Measurements from ENCODE around the gene SP3. TPM values are rescaled to one million over a fixed set of nuclear protein-coding genes. Genes with fewer than 3 reads are reported as not detected.

SP3 gene
- total and polyA plus RNA-seq, 10 donors: 17.4 to 140 (median 99.0) TPM

- H3K4me3 ChIP-seq: no peak overlapping the region
- H3K4me1 ChIP-seq: peaks cover 51 to 100% (median 91%) of the 10 kb centered on the region in 6 donors
- intact Hi-C loops (cut with DNase I; ENCODE audit: low total_unique reads): no loop called here
- no peak for DNase-seq
- peak overlapping the region in 4 of 8 donors; percentile 29 to 71 (median 51) for H3K27ac ChIP-seq
- TF ChIP-seq POLR2AphosphoS5 (IDR thresholded peaks at IDR 0.05): no peak
- no peaks in the 10 kb centered on the region for H3K27me3 ChIP-seq (replicated peaks in 1 of 7)
- 73 to 91% (median 83%) methylated on average over 5 of the region's 5 CpGs for WGBS, 5 donors
- no peaks in the 10 kb centered on the region for H3K9me3 ChIP-seq
- peaks cover 0 to 5% (median 0%) of the 10 kb centered on the region in 6 donors for H3K36me3 ChIP-seq
Observed at GRCh38 chr2:173940208-173941020, 24.8 kb downstream of the SP3 start.

DNA sequence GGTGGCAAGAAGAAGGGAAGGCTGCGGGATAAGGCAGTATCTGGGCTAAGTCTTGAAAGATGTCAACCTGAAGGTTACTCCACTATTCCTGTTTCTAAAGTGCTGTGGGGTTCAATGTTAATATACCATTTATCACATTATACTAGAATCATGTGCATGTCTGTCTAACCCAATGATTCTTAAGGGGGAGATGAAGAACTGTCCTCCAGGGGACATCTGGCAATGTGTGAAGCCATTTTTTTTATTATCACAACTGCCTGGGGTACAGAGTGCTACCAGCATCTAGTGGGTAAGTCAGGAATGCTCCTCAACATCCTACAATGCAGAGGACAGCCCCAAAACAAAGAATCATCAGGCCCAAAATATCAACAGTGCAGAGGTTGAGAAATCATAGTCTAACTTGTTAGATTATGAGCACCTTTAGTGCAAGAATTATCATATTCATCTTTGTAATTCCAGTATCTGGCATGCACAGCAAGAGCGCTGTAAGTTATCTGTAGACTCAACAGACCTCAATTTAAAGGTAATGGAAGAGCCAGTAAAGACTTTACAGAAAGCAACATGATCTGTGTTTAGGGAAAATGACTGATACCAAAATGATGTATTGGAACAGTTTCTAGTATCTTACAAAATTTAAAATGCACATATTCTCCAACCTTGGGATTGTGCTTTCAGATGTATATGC lies 26.3 kb downstream of the SP3 start:
- H3K36me3 ChIP-seq: peaks cover 0 to 4% (median 0%) of the 10 kb centered on the region in 6 donors
- no peak overlapping the region for H3K4me3 ChIP-seq
- WGBS, 5 donors: 93 to 98% (median 97%) methylated on average over 2 of the region's 2 CpGs
- peaks cover 59 to 100% (median 96%) of the 10 kb centered on the region in 6 donors for H3K4me1 ChIP-seq
- no peak for DNase-seq
- no peaks in the 10 kb centered on the region for H3K9me3 ChIP-seq
- H3K27me3 ChIP-seq (replicated peaks in 1 of 7): no peaks in the 10 kb centered on the region
- intact Hi-C loops (cut with DNase I; ENCODE audit: low total_unique reads): no loop called here
- no peak for TF ChIP-seq POLR2AphosphoS5 (IDR thresholded peaks at IDR 0.05)
- TF ChIP-seq, protein P1, sequence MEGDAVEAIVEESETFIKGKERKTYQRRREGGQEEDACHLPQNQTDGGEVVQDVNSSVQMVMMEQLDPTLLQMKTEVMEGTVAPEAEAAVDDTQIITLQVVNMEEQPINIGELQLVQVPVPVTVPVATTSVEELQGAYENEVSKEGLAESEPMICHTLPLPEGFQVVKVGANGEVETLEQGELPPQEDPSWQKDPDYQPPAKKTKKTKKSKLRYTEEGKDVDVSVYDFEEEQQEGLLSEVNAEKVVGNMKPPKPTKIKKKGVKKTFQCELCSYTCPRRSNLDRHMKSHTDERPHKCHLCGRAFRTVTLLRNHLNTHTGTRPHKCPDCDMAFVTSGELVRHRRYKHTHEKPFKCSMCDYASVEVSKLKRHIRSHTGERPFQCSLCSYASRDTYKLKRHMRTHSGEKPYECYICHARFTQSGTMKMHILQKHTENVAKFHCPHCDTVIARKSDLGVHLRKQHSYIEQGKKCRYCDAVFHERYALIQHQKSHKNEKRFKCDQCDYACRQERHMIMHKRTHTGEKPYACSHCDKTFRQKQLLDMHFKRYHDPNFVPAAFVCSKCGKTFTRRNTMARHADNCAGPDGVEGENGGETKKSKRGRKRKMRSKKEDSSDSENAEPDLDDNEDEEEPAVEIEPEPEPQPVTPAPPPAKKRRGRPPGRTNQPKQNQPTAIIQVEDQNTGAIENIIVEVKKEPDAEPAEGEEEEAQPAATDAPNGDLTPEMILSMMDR (IDR thresholded peaks at IDR 0.05 in 8 of 11, conservative IDR thresholded peaks at IDR 0.05 in 3 of 11): no peak
- TF ChIP-seq POLR2A (IDR thresholded peaks at IDR 0.05): no peak
- peak overlapping the region in 3 of 8 donors; percentile 12 to 71 (median 59) for H3K27ac ChIP-seq

GRCh38 chr2:173935305-173935704 lies 29.9 kb downstream of the SP3 start:
- H3K27ac ChIP-seq: peak overlapping the region in 1 of 8 donors; percentile 6
- H3K4me3 ChIP-seq: no peak overlapping the region
- H3K27me3 ChIP-seq (replicated peaks in 1 of 7): no peaks in the 10 kb centered on the region
- peaks cover 37 to 85% (median 62%) of the 10 kb centered on the region in 6 donors for H3K4me1 ChIP-seq
- TF ChIP-seq, protein P1 (IDR thresholded peaks at IDR 0.05 in 8 of 11, conservative IDR thresholded peaks at IDR 0.05 in 3 of 11): no peak
- no peak for TF ChIP-seq POLR2AphosphoS5 (IDR thresholded peaks at IDR 0.05)
- TF ChIP-seq POLR2A (IDR thresholded peaks at IDR 0.05): no peak
- H3K36me3 ChIP-seq: peaks cover 0 to 34% (median 0%) of the 10 kb centered on the region in 6 donors
- DNase-seq: no peak
- intact Hi-C loops (cut with DNase I; ENCODE audit: low total_unique reads): no loop called here
- H3K9me3 ChIP-seq: no peaks in the 10 kb centered on the region
- 77 to 87% (median 83%) methylated on average over 1 of the region's 1 CpG for WGBS, 5 donors

- Histone ChIP-seq H3K4me3 (no peak overlapping the region), H3K27ac (peak overlapping the region in 1 of 8 donors; percentile 6), H3K36me3 (peaks cover 0 to 37% (median 0%) of the 10 kb centered on the region in 6 donors), H3K9me3 (no peaks in the 10 kb centered on the region), H3K4me1 (peaks cover 33 to 85% (median 58%) of the 10 kb centered on the region in 6 donors), H3K27me3 (replicated peaks in 1 of 7) (no peaks in the 10 kb centered on the region)
- intact Hi-C loops (cut with DNase I; ENCODE audit: low total_unique reads): no loop called here
- WGBS, 5 donors: 82 to 91% (median 87%) methylated on average over 5 of the region's 5 CpGs
- DNase-seq: no peak
- TF ChIP-seq POLR2A (IDR thresholded peaks at IDR 0.05): no peak
- TF ChIP-seq, protein P1 (IDR thresholded peaks at IDR 0.05 in 8 of 11, conservative IDR thresholded peaks at IDR 0.05 in 3 of 11): no peak
- TF ChIP-seq POLR2AphosphoS5 (IDR thresholded peaks at IDR 0.05): no peak
Observed at GRCh38 chr2:173934895-173935294, 30.3 kb downstream of the SP3 start.
